ENCODE results near the gene CD9.

Gene CD9

GRCh38 chr12:6238875-6239274 lies 38.7 kb downstream of the CD9 start:
- POLR2A ChIA-PET = no interaction called here

GRCh38 chr12:6241495-6241894 lies 41.3 kb downstream of the CD9 start:
- DNase-seq (ENCODE audit: extremely low spot score) = no peak
- ChIA-PET POLR2A (no interaction called here), CTCF (no interaction called here)
- TF ChIP-seq FOXA1 (IDR thresholded peaks at IDR 0.05) (no peak), SP1 (IDR thresholded peaks at IDR 0.05) (no peak)

More at GRCh38 chr12:6238875-6239274, 38.7 kb downstream of the CD9 start:
- no peak for DNase-seq (ENCODE audit: extremely low spot score)
- CTCF ChIA-PET = no interaction called here
- no peak for TF ChIP-seq TARDBP (IDR thresholded peaks at IDR 0.05)
- TF ChIP-seq L3MBTL2 (conservative IDR thresholded peaks at IDR 0.05) = no peak
- TF ChIP-seq BHLHE40 (IDR thresholded peaks at IDR 0.05; ENCODE audit: borderline replicate concordance) = no peak
- no peak for TF ChIP-seq LEF1 (IDR thresholded peaks at IDR 0.05; ENCODE audit: borderline replicate concordance)
- TF ChIP-seq HDGF (IDR thresholded peaks at IDR 0.05; ENCODE audit: borderline replicate concordance) = no peak
- no peak for TF ChIP-seq NFRKB (IDR thresholded peaks at IDR 0.05)
- no peak for TF ChIP-seq SUZ12 (IDR thresholded peaks at IDR 0.05)
- TF ChIP-seq ZNF384 (IDR thresholded peaks at IDR 0.05) = no peak
- no peak for TF ChIP-seq CTBP1 (IDR thresholded peaks at IDR 0.05; ENCODE audit: borderline replicate concordance)
- no peak for TF ChIP-seq PKNOX1 (IDR thresholded peaks at IDR 0.05)
- no peak for TF ChIP-seq FOXM1 (IDR thresholded peaks at IDR 0.05; ENCODE audit: borderline replicate concordance)
- no peak for TF ChIP-seq SP1 (IDR thresholded peaks at IDR 0.05)
- TF ChIP-seq FOXK2 (IDR thresholded peaks at IDR 0.05) = no peak
- TF ChIP-seq FOXA1 (IDR thresholded peaks at IDR 0.05) = no peak
- no peak for TF ChIP-seq ARNT (IDR thresholded peaks at IDR 0.05)
- no peak for TF ChIP-seq ELF4 (IDR thresholded peaks at IDR 0.05)

- ChIA-PET CTCF (interaction anchor here (0.7 to 1.1 kb wide), 2 partner anchors 28 to 54 kb away, joined by 3 to 4 read pairs; no protein-coding TSS in a partner anchor), POLR2A (no interaction called here)
- TF ChIP-seq HDGF (IDR thresholded peaks at IDR 0.05; ENCODE audit: borderline replicate concordance) = no peak
- no peak for TF ChIP-seq ELF4 (IDR thresholded peaks at IDR 0.05)
- no peak for TF ChIP-seq BHLHE40 (IDR thresholded peaks at IDR 0.05; ENCODE audit: borderline replicate concordance)
- TF ChIP-seq FOXK2 (IDR thresholded peaks at IDR 0.05) = no peak
- no peak for TF ChIP-seq ZNF384 (IDR thresholded peaks at IDR 0.05)
- TF ChIP-seq ARNT (IDR thresholded peaks at IDR 0.05) = no peak
- no peak for TF ChIP-seq SP1 (IDR thresholded peaks at IDR 0.05)
- TF ChIP-seq TARDBP (IDR thresholded peaks at IDR 0.05) = no peak
- no peak for TF ChIP-seq L3MBTL2 (conservative IDR thresholded peaks at IDR 0.05)
- no peak for TF ChIP-seq NFRKB (IDR thresholded peaks at IDR 0.05)
- TF ChIP-seq FOXM1 (IDR thresholded peaks at IDR 0.05; ENCODE audit: borderline replicate concordance) = no peak
- no peak for TF ChIP-seq FOXA1 (IDR thresholded peaks at IDR 0.05)
- no peak for TF ChIP-seq PKNOX1 (IDR thresholded peaks at IDR 0.05)
- TF ChIP-seq LEF1 (IDR thresholded peaks at IDR 0.05; ENCODE audit: borderline replicate concordance) = no peak
- no peak for TF ChIP-seq CTBP1 (IDR thresholded peaks at IDR 0.05; ENCODE audit: borderline replicate concordance)
- TF ChIP-seq SUZ12 (IDR thresholded peaks at IDR 0.05) = no peak
- no peak for DNase-seq (ENCODE audit: extremely low spot score)
Observed at GRCh38 chr12:6249580-6249979, 49.4 kb downstream of the CD9 start.

- DNase-seq (ENCODE audit: extremely low spot score) = no peak
- ChIA-PET CTCF (interaction anchor here (0.7 kb wide), 1 partner anchor 27 kb away, joined by 4 read pairs; no protein-coding TSS in a partner anchor), POLR2A (no interaction called here)
- no peak for TF ChIP-seq TARDBP (IDR thresholded peaks at IDR 0.05)
Observed at GRCh38 chr12:6250343-6250742, 50.1 kb downstream of the CD9 start.

GRCh38 chr12:6253278-6253677 lies 53.1 kb downstream of the CD9 start:
- DNase-seq (ENCODE audit: extremely low spot score) = no peak
- ChIA-PET POLR2A (no interaction called here), CTCF (no interaction called here)
- TF ChIP-seq NFRKB (IDR thresholded peaks at IDR 0.05) = no peak

GRCh38 chr12:6254491-6254890 lies 54.3 kb downstream of the CD9 start:
- TF ChIP-seq FOXA1 (IDR thresholded peaks at IDR 0.05) = no peak
- TF ChIP-seq FOXK2 (IDR thresholded peaks at IDR 0.05) = no peak
- TF ChIP-seq FOXM1 (IDR thresholded peaks at IDR 0.05; ENCODE audit: borderline replicate concordance) = no peak
- TF ChIP-seq SP1 (IDR thresholded peaks at IDR 0.05) = no peak
- no peak for TF ChIP-seq BHLHE40 (IDR thresholded peaks at IDR 0.05; ENCODE audit: borderline replicate concordance)
- no peak for TF ChIP-seq ZNF384 (IDR thresholded peaks at IDR 0.05)
- no peak for TF ChIP-seq NFRKB (IDR thresholded peaks at IDR 0.05)
- TF ChIP-seq ARNT (IDR thresholded peaks at IDR 0.05) = no peak
- TF ChIP-seq TARDBP (IDR thresholded peaks at IDR 0.05) = no peak
- no peak for TF ChIP-seq LEF1 (IDR thresholded peaks at IDR 0.05; ENCODE audit: borderline replicate concordance)
- TF ChIP-seq L3MBTL2 (conservative IDR thresholded peaks at IDR 0.05) = no peak
- TF ChIP-seq CTBP1 (IDR thresholded peaks at IDR 0.05; ENCODE audit: borderline replicate concordance) = no peak
- TF ChIP-seq SUZ12 (IDR thresholded peaks at IDR 0.05) = no peak
- no peak for TF ChIP-seq PKNOX1 (IDR thresholded peaks at IDR 0.05)
- TF ChIP-seq ELF4 (IDR thresholded peaks at IDR 0.05) = no peak
- TF ChIP-seq HDGF (IDR thresholded peaks at IDR 0.05; ENCODE audit: borderline replicate concordance) = no peak
- ChIA-PET POLR2A (no interaction called here), CTCF (no interaction called here)
- no peak for DNase-seq (ENCODE audit: extremely low spot score)

GRCh38 chr12:6257007-6257406 lies 56.8 kb downstream of the CD9 start:
- CTCF ChIA-PET = no interaction called here
- TF ChIP-seq ELF4 (IDR thresholded peaks at IDR 0.05) (no peak), TARDBP (IDR thresholded peaks at IDR 0.05) (no peak), ZNF384 (IDR thresholded peaks at IDR 0.05) (no peak), NFRKB (IDR thresholded peaks at IDR 0.05) (no peak), SP1 (IDR thresholded peaks at IDR 0.05) (no peak), PKNOX1 (IDR thresholded peaks at IDR 0.05) (no peak), ARNT (IDR thresholded peaks at IDR 0.05) (no peak), FOXM1 (IDR thresholded peaks at IDR 0.05; ENCODE audit: borderline replicate concordance) (no peak), HDGF (IDR thresholded peaks at IDR 0.05; ENCODE audit: borderline replicate concordance) (no peak), CTBP1 (IDR thresholded peaks at IDR 0.05; ENCODE audit: borderline replicate concordance) (no peak), SUZ12 (IDR thresholded peaks at IDR 0.05) (no peak), FOXK2 (IDR thresholded peaks at IDR 0.05) (no peak), LEF1 (IDR thresholded peaks at IDR 0.05; ENCODE audit: borderline replicate concordance) (no peak), BHLHE40 (IDR thresholded peaks at IDR 0.05; ENCODE audit: borderline replicate concordance) (no peak), FOXA1 (IDR thresholded peaks at IDR 0.05) (no peak), L3MBTL2 (conservative IDR thresholded peaks at IDR 0.05) (no peak)
- no peak for DNase-seq (ENCODE audit: extremely low spot score)
- POLR2A ChIA-PET = no interaction called here

All from HEK293T (cell line).